Right cardiac atrium (tissue), 5 donors: ENCODE data around the gene DCAF16. TPM values are rescaled to one million over a fixed set of nuclear protein-coding genes. Genes with fewer than 3 reads are reported as not detected.
"Not testable (repeated sequence)": the region's sequence is repeated elsewhere in the genome, so short reads cannot be mapped to it uniquely, and the experiment has no call there.

Source experiments
- ATAC-seq, 2 donors: fragments of 200-7000 bp; cut with Tn5 transposase; one replicate each; pipeline versions ENCODE4 v1.8.0 to v1.9.1; 2020; ENCODE audit warnings: moderate library complexity in 2 of 2, mild to moderate bottlenecking in 1 of 2
- DNase-seq, 3 donors: peaks; one replicate each; pipeline ENCODE4 v3.0.0-alpha.2; 2020
- H3K27ac ChIP-seq: one replicate; pipeline ENCODE4 v1.5.1; 2013; ENCODE audit warnings: mild to moderate bottlenecking, low read length, control low read depth, moderate library complexity
- H3K27me3 ChIP-seq: one replicate; pipeline ENCODE4 v1.6.1; 2013; ENCODE audit not compliant: control insufficient read depth, insufficient read depth
- H3K4me1 ChIP-seq: one replicate; pipeline ENCODE4 v1.6.1; 2013; ENCODE audit warnings: low read length; ENCODE audit not compliant: control insufficient read depth, insufficient read depth
- H3K4me3 ChIP-seq: one replicate; pipeline ENCODE4 v1.5.1; 2013; ENCODE audit warnings: low read length, control low read depth
- H3K9me3 ChIP-seq: one replicate; pipeline ENCODE4 v1.6.1; 2013; ENCODE audit warnings: low read length; ENCODE audit not compliant: control insufficient read depth
- WGBS: extraction: QIAGEN DNeasy Blood & Tissue Kit; methylation state at CpG from one replicate; pipeline ENCODE4 v1.1.7; 2013; 5-methylcytosine and 5-hydroxymethylcytosine counted together
- intact Hi-C, 4 donors: fragments of 100-400 bp; cut with DNase I; formaldehyde crosslinking; loops; one replicate each; pipeline versions ENCODE4 v1.11.0 to v1.14.0; 2022 to 2023
- long read RNA-seq, 4 donors: library from polyadenylated mRNA; unstranded; transcript quantifications; one replicate each; pipeline ENCODE4 v2.0.0, GENCODE V29; 2020 to 2021
- polyA plus RNA-seq: library from polyadenylated mRNA; stranded (reverse); fragments of 200-250 nt; gene quantifications from one replicate; pipeline ENCODE4 v1.2.3, GENCODE V29; 2013
- total RNA-seq, 4 donors: library from RNA; stranded (reverse); fragmentation: NEBNext Ultra II Directional; extraction: Animal tissue kit (Norgen Biotek cat#: 25700); gene quantifications; one replicate each; pipeline ENCODE4 v1.2.1, GENCODE V29; 2021
- donor health status: healthy with polysubstance abuse.
- donor health status: DM: no; HTN: yes; CAD: no.
- donor health status: DM: no; HTN: no; CAD: no.
- donor health status: DM: no; HTN: yes; CAD: no; lungs with severe emphysema.
- donor health status: DM: yes; HTN: yes; CAD: no.

DCAF16 gene
- total RNA-seq, result 10 to 100 TPM; 15.5 to 21.7 (median 18.3) TPM
- polyA plus RNA-seq, result 9.2 TPM
- long read RNA-seq, donor 1, full-length matches to known transcripts, result 3 of 8 reads
- long read RNA-seq, donor 1, partial matches to known transcripts, result 0 of 8 reads
- long read RNA-seq, donor 1, other reads (novel, unspliced or antisense), result 5 of 8 reads
- long read RNA-seq, donor 2, partial matches to known transcripts, result 0 of 4 reads
- long read RNA-seq, donor 2, other reads (novel, unspliced or antisense), result 4 of 4 reads
- long read RNA-seq, donor 3, full-length matches to known transcripts, result 10 of 24 reads
- long read RNA-seq, donor 3, partial matches to known transcripts, result 0 of 24 reads
- long read RNA-seq, donor 3, other reads (novel, unspliced or antisense), result 14 of 24 reads
- long read RNA-seq, donor 4, partial matches to known transcripts, result 0 of 2 reads
- long read RNA-seq, donor 4, other reads (novel, unspliced or antisense), result 1 of 2 reads

GRCh38 chr4:17810260-17811077 is at the start of gene DCAF16, which contains the start of gene NCAPG:
TSS of gene DCAF16 (minus strand) at chr4:17810757. CDS start at chr4:17804141, 6,616 bp downstream.
TSS of gene NCAPG (plus strand) at chr4:17810979. CDS start at chr4:17811078, 99 bp downstream.
- ATAC-seq (peak; percentile 100), DNase-seq (peak; percentile 99 to 100 (median 99))
- intact Hi-C loops, result loop anchor here in 2 of 4 donors (10.0 kb wide), 3 partner anchors 204 to 554 kb away; partner anchors contain the start of gene LCORL (in 1 of the 2)
- H3K27me3 ChIP-seq, result no peaks in the 10 kb centered on the region
- WGBS, result under 1% methylated on average over 69 of the region's 69 CpGs
- H3K4me1 ChIP-seq, result peaks cover 2% of the 10 kb centered on the region
- H3K4me3 ChIP-seq, result peak within 1 kb of the TSS; percentile 72
- H3K9me3 ChIP-seq, result no peaks in the 10 kb centered on the region
- peak within 1 kb of the TSS; percentile 84 for H3K27ac ChIP-seq

DNA sequence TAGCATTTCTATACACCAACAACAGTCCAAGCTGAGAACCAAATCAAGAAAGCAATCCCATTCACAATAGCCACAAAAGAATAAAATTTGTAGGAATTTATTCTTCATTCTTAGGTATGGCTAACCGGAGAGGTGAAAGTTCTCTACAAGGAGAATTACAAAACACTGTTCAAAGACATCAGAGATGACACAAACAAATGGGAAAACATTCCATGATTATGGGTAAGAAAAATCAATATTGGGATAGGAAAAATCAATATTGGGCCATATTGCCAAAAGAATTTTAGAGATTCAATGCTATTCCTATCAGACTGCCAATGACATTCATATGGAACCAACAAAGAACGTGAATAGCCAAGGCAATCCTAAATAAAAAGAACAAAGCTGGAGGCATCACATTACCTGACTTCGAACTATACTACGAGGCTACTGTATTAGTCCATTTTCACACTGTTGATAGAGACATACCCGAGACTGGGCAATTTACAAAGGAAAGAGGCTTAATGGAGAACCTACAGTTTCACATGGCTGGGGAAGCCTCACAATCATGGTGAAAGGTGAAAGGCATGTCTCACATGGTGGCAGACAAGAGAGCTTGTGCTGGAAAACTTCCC is 49.3 kb upstream of the DCAF16 start:
- Histone ChIP-seq H3K9me3 (no peaks in the 10 kb centered on the region), H3K27me3 (no peaks in the 10 kb centered on the region), H3K4me3 (no peak overlapping the region), H3K27ac (no peak overlapping the region), H3K4me1 (no peaks in the 10 kb centered on the region)
- intact Hi-C loops, result no loop called here
- 97% methylated on average over 5 of the region's 5 CpGs for WGBS
- ATAC-seq, result no peak
- DNase-seq, result no peak

- Histone ChIP-seq H3K27me3 (no peaks in the 10 kb centered on the region), H3K4me1 (no peaks in the 10 kb centered on the region), H3K9me3 (no peaks in the 10 kb centered on the region), H3K27ac (no peak overlapping the region), H3K4me3 (no peak overlapping the region)
- DNase-seq, result no peak
- intact Hi-C loops, result no loop called here
- 83% methylated on average over 3 of the region's 3 CpGs for WGBS
- no peak for ATAC-seq
These were observed 43.5 kb upstream of the DCAF16 start for GRCh38 chr4:17854036-17854435.

DNA sequence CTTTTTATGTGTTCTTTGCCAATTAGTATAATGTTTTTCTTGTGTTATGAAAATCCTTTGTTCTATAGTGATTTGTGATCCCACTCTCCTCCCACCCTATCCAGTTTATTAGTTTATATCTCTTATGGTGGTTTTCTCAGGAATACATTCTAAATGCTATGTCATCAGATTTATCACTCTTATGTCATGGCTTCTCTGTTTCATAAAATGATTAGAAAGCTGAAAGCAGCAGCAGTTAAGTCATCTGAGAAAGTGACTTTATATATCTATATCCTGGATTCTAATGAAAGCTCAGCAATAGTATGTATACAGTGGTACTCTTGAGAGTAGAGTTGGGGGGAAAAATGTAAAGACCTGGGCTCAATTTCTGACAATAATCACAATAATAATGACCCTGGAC is 41.4 kb upstream of the DCAF16 start:
- H3K4me1 ChIP-seq, result no peaks in the 10 kb centered on the region

DNA sequence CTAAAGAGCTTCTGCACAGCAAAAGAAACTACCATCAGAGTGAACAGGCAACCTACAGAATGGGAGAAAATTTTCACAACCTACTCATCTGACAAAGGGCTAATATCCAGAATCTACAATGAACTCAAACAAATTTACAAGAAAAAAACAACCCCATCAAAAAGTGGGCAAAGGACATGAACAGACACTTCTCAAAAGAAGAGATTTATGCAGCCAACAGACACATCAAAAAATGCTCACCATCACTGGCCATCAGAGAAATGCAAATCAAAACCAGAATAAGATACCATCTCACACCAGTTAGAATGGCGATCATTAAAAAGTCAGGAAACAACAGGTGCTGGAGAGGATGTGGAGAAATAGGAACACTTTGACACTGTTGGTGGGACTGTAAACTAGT is 39.7 kb upstream of the DCAF16 start:
- H3K4me3 ChIP-seq, DNase-seq, H3K27me3 ChIP-seq, ATAC-seq, H3K27ac ChIP-seq, intact Hi-C loops, H3K9me3 ChIP-seq, H3K4me1 ChIP-seq: not testable (repeated sequence)
- WGBS, result 100% methylated on average over 1 of the region's 1 CpG

More for the DNA sequence above, 41.4 kb upstream of the DCAF16 start:
- intact Hi-C loops, result no loop called here
- Histone ChIP-seq H3K27me3 (no peaks in the 10 kb centered on the region), H3K27ac (no peak overlapping the region), H3K4me3 (no peak overlapping the region), H3K9me3 (no peaks in the 10 kb centered on the region)
- DNase-seq, result no peak
- no peak for ATAC-seq

DNA sequence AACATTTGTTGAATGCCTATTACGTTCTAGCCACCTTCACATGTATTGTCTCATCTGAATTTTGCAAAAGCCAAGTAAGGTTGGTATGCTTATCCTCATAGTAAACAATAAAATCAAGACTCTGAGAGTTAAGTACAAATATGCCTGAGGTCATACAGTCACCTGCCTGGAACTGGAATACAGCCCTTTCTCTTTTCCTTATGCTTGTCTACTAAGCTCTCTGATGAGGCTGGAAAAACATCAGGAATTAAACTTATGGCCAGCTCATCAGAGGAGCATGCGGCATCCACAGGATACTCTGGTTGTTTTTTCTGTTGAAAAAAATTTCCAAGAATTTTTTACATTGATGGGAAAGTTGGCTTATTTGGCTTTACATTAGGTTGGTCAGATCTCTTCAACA is 35.7 kb upstream of the DCAF16 start:
- Histone ChIP-seq H3K4me3 (no peak overlapping the region), H3K27me3 (no peaks in the 10 kb centered on the region), H3K4me1 (no peaks in the 10 kb centered on the region), H3K9me3 (no peaks in the 10 kb centered on the region), H3K27ac (no peak overlapping the region)
- 93% methylated on average over 2 of the region's 2 CpGs for WGBS
- intact Hi-C loops, result no loop called here
- no peak for DNase-seq
- no peak for ATAC-seq

- ATAC-seq, result no peak
- no peak overlapping the region for H3K27ac ChIP-seq
- H3K4me1 ChIP-seq, result no peaks in the 10 kb centered on the region
- DNase-seq, result no peak
- H3K9me3 ChIP-seq, result no peaks in the 10 kb centered on the region
- no peaks in the 10 kb centered on the region for H3K27me3 ChIP-seq
- intact Hi-C loops, result no loop called here
- no peak overlapping the region for H3K4me3 ChIP-seq
- WGBS, result 86% methylated on average over 1 of the region's 1 CpG
These were observed 13.5 kb upstream of the DCAF16 start for GRCh38 chr4:17823871-17824669.

GRCh38 chr4:17817027-17817426 is 6.5 kb upstream of the DCAF16 start:
- H3K4me1 ChIP-seq, result no peaks in the 10 kb centered on the region
- intact Hi-C loops, result loop anchor here in 2 of 4 donors (5.0 to 10.0 kb wide), 4 partner anchors 198 to 775 kb away; partner anchors contain the start of gene LCORL (in 1 of the 2)
- WGBS, result 57% methylated on average over 5 of the region's 5 CpGs
- no peak for DNase-seq
- peak; percentile 31 to 52 for ATAC-seq
- H3K27me3 ChIP-seq, result no peaks in the 10 kb centered on the region
- no peak overlapping the region for H3K4me3 ChIP-seq
- no peaks in the 10 kb centered on the region for H3K9me3 ChIP-seq
- no peak overlapping the region for H3K27ac ChIP-seq

DNA sequence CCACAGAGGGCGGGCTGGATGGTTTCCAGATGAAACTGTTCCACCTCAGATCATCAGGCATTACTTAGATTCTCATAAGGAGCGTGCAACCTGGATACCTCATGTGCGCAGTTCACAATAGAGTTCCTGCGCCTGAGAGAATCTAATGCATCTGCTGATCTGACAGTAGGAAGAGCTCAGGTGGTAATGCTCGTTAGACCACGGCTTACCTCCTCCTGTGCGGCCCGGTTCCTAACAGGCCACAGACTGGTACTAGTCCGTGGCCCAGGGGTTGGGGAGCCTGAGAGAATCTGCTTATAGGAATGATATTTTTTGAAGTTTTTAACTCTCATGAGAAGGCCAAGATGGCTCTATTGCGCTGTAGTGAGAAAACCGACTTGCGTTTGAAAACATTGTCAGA is 5.6 kb upstream of the DCAF16 start:
- intact Hi-C loops, result loop anchor here in 2 of 4 donors (5.0 to 10.0 kb wide), 4 partner anchors 199 to 776 kb away; partner anchors contain the start of gene LCORL (in 1 of the 2)
- WGBS, result 97% methylated on average over 12 of the region's 12 CpGs

GRCh38 chr4:17814140-17814539 is 3.6 kb upstream of the DCAF16 start:
- H3K9me3 ChIP-seq, result no peaks in the 10 kb centered on the region
- H3K4me1 ChIP-seq, result no peaks in the 10 kb centered on the region
- H3K4me3 ChIP-seq, result no peak overlapping the region
- H3K27me3 ChIP-seq, result no peaks in the 10 kb centered on the region
- no peak for DNase-seq
- ATAC-seq, result no peak
- H3K27ac ChIP-seq, result no peak overlapping the region
- intact Hi-C loops, result loop anchor here in 2 of 4 donors (10.0 kb wide), 3 partner anchors 201 to 551 kb away; partner anchors contain the start of gene LCORL (in 1 of the 2)
- WGBS, result 70% methylated on average over 3 of the region's 3 CpGs

More for the DNA sequence above, 5.6 kb upstream of the DCAF16 start:
- H3K4me3 ChIP-seq, result no peak overlapping the region
- H3K27ac ChIP-seq, result no peak overlapping the region
- no peak for DNase-seq
- H3K27me3 ChIP-seq, result no peaks in the 10 kb centered on the region
- ATAC-seq, result no peak
- no peaks in the 10 kb centered on the region for H3K4me1 ChIP-seq
- no peaks in the 10 kb centered on the region for H3K9me3 ChIP-seq
